Effector memory CD4-positive, alpha-beta T cell (primary cell): ENCODE results near the gene OBSCN.

Experiments used
- DNase-seq, 3 donors: peaks; one replicate each; pipeline ENCODE4 v3.0.0-alpha.2; 2020
- H3K27ac ChIP-seq: 2 replicates; pipeline ENCODE4 v1.7.0; 2013; ENCODE audit warnings: mild to moderate bottlenecking, low read length, moderate library complexity; ENCODE audit not compliant: insufficient read depth, poor library complexity, severe bottlenecking
- H3K27me3 ChIP-seq: replicated peaks from 2 replicates; pipeline ENCODE4 v1.7.0; 2013; ENCODE audit warnings: mild to moderate bottlenecking, low read length; ENCODE audit not compliant: insufficient read depth, control insufficient read depth, poor library complexity, severe bottlenecking
- H3K36me3 ChIP-seq: 2 replicates; pipeline ENCODE4 v1.7.0; 2013; ENCODE audit warnings: mild to moderate bottlenecking, low read length, moderate library complexity; ENCODE audit not compliant: control insufficient read depth, insufficient read depth
- H3K4me1 ChIP-seq: 2 replicates; pipeline ENCODE4 v1.7.0; 2013; ENCODE audit warnings: low read length, mild to moderate bottlenecking; ENCODE audit not compliant: control insufficient read depth, insufficient read depth, poor library complexity, severe bottlenecking
- H3K4me3 ChIP-seq: 2 replicates; pipeline ENCODE4 v1.7.0; 2013; ENCODE audit warnings: low read length, low read depth, mild to moderate bottlenecking; ENCODE audit not compliant: insufficient read depth, poor library complexity, severe bottlenecking
- H3K9me3 ChIP-seq: 2 replicates; pipeline ENCODE4 v1.7.0; 2013; ENCODE audit warnings: mild to moderate bottlenecking, low read length, moderate library complexity; ENCODE audit not compliant: control insufficient read depth

Gene OBSCN

GRCh38 chr1:228278432-228278941 lies 70.6 kb downstream of the OBSCN start:
- no peak for DNase-seq
- Histone ChIP-seq H3K9me3 (no peaks in the 10 kb centered on the region), H3K4me3 (no peak overlapping the region), H3K27ac (no peak overlapping the region), H3K4me1 (peaks cover 7% of the 10 kb centered on the region), H3K27me3 (no peaks in the 10 kb centered on the region), H3K36me3 (peaks cover 19% of the 10 kb centered on the region)

GRCh38 chr1:228279011-228279721 lies 71.3 kb downstream of the OBSCN start:
- Histone ChIP-seq H3K4me1 (peaks cover 7% of the 10 kb centered on the region), H3K36me3 (peaks cover 20% of the 10 kb centered on the region)
- DNase-seq = no peak

GRCh38 chr1:228279722-228280105 lies 71.9 kb downstream of the OBSCN start:
- Histone ChIP-seq H3K27me3 (no peaks in the 10 kb centered on the region), H3K9me3 (no peaks in the 10 kb centered on the region), H3K27ac (no peak overlapping the region), H3K4me3 (no peak overlapping the region), H3K36me3 (peaks cover 20% of the 10 kb centered on the region), H3K4me1 (peaks cover 7% of the 10 kb centered on the region)
- DNase-seq = no peak

More at GRCh38 chr1:228279011-228279721, 71.3 kb downstream of the OBSCN start:
- Histone ChIP-seq H3K27me3 (no peaks in the 10 kb centered on the region), H3K4me3 (no peak overlapping the region), H3K9me3 (no peaks in the 10 kb centered on the region), H3K27ac (no peak overlapping the region)

- peaks cover 20% of the 10 kb centered on the region for H3K36me3 ChIP-seq
Observed at GRCh38 chr1:228280106-228280901, 72.5 kb downstream of the OBSCN start.

GRCh38 chr1:228280961-228281591 lies 73.2 kb downstream of the OBSCN start:
- Histone ChIP-seq H3K9me3 (no peaks in the 10 kb centered on the region), H3K27me3 (no peaks in the 10 kb centered on the region), H3K4me3 (no peak overlapping the region), H3K36me3 (peaks cover 20% of the 10 kb centered on the region), H3K4me1 (no peaks in the 10 kb centered on the region), H3K27ac (no peak overlapping the region)
- DNase-seq = no peak

More at GRCh38 chr1:228280106-228280901, 72.5 kb downstream of the OBSCN start:
- Histone ChIP-seq H3K4me1 (peaks cover 2% of the 10 kb centered on the region), H3K4me3 (no peak overlapping the region), H3K27ac (no peak overlapping the region), H3K9me3 (no peaks in the 10 kb centered on the region), H3K27me3 (no peaks in the 10 kb centered on the region)
- DNase-seq = no peak

GRCh38 chr1:228281631-228282328 lies 73.9 kb downstream of the OBSCN start:
- Histone ChIP-seq H3K4me3 (no peak overlapping the region), H3K4me1 (no peaks in the 10 kb centered on the region), H3K27me3 (no peaks in the 10 kb centered on the region), H3K36me3 (peaks cover 20% of the 10 kb centered on the region), H3K27ac (no peak overlapping the region), H3K9me3 (no peaks in the 10 kb centered on the region)
- DNase-seq = no peak

GRCh38 chr1:228282329-228283042 lies 74.6 kb downstream of the OBSCN start:
- H3K4me3 ChIP-seq = no peak overlapping the region
- H3K27me3 ChIP-seq = no peaks in the 10 kb centered on the region
- DNase-seq = no peak
- H3K36me3 ChIP-seq = peaks cover 20% of the 10 kb centered on the region
- no peak overlapping the region for H3K27ac ChIP-seq
- H3K4me1 ChIP-seq = no peaks in the 10 kb centered on the region
- no peaks in the 10 kb centered on the region for H3K9me3 ChIP-seq

GRCh38 chr1:228283043-228283371 lies 75.2 kb downstream of the OBSCN start:
- Histone ChIP-seq H3K36me3 (peaks cover 20% of the 10 kb centered on the region), H3K4me3 (no peak overlapping the region), H3K9me3 (no peaks in the 10 kb centered on the region), H3K27me3 (no peaks in the 10 kb centered on the region), H3K27ac (no peak overlapping the region), H3K4me1 (no peaks in the 10 kb centered on the region)
- no peak for DNase-seq

- H3K36me3 ChIP-seq = peaks cover 20% of the 10 kb centered on the region
- H3K4me1 ChIP-seq = no peaks in the 10 kb centered on the region
- no peak overlapping the region for H3K4me3 ChIP-seq
- no peaks in the 10 kb centered on the region for H3K27me3 ChIP-seq
- no peaks in the 10 kb centered on the region for H3K9me3 ChIP-seq
- no peak for DNase-seq
- no peak overlapping the region for H3K27ac ChIP-seq
Observed at GRCh38 chr1:228283476-228284147, 75.8 kb downstream of the OBSCN start.
